Hematopoietic multipotent progenitor cell treated with erythropoietin and hydrocortisone succinate and interleukin-3 and kit ligand, for 8 days (in vitro differentiated cells): ENCODE results near the gene TPRA1.
"Not testable (repeated sequence)": the region's sequence is repeated elsewhere in the genome, so short reads cannot be mapped to it uniquely, and the experiment has no call there.

ENCODE experiments used
- DNase-seq: peaks from one replicate; pipeline ENCODE4 v3.0.0-alpha.2; 2015

TPRA1 gene

GRCh38 chr3:127615631-127616305 lies 25.2 kb upstream of the TPRA1 start:
- no peak for DNase-seq

GRCh38 chr3:127614928-127615589 lies 24.5 kb upstream of the TPRA1 start:
- no peak for DNase-seq

GRCh38 chr3:127613406-127613805 lies 22.9 kb upstream of the TPRA1 start:
- no peak for DNase-seq

- no peak for DNase-seq
Measured at GRCh38 chr3:127612966-127613365, 22.4 kb upstream of the TPRA1 start.

- no peak for DNase-seq
Measured at GRCh38 chr3:127611251-127611650, 20.7 kb upstream of the TPRA1 start.

- DNase-seq, result no peak
Measured at GRCh38 chr3:127610105-127610504, 19.6 kb upstream of the TPRA1 start.

GRCh38 chr3:127608362-127608718 lies 17.8 kb upstream of the TPRA1 start:
- no peak for DNase-seq

- no peak for DNase-seq
Measured at GRCh38 chr3:127607675-127608361, 17.3 kb upstream of the TPRA1 start.

GRCh38 chr3:127606981-127607595 lies 16.6 kb upstream of the TPRA1 start:
- no peak for DNase-seq

GRCh38 chr3:127606086-127606805 lies 15.7 kb upstream of the TPRA1 start:
- DNase-seq, result no peak

GRCh38 chr3:127605547-127605946 lies 15.0 kb upstream of the TPRA1 start:
- DNase-seq, result not testable (repeated sequence)

GRCh38 chr3:127604546-127605165 lies 14.1 kb upstream of the TPRA1 start:
- DNase-seq, result no peak

GRCh38 chr3:127604035-127604434 lies 13.5 kb upstream of the TPRA1 start:
- no peak for DNase-seq

GRCh38 chr3:127600749-127601456 lies 10.4 kb upstream of the TPRA1 start:
- DNase-seq, result no peak

- DNase-seq, result peak; percentile 17
Measured at GRCh38 chr3:127598841-127599570, 8.5 kb upstream of the TPRA1 start.

GRCh38 chr3:127597020-127597771 lies 6.7 kb upstream of the TPRA1 start:
- peak; percentile 44 for DNase-seq

GRCh38 chr3:127595303-127595702 lies 4.8 kb upstream of the TPRA1 start:
- no peak for DNase-seq

- DNase-seq, result peak; percentile 92
Measured at GRCh38 chr3:127593178-127593577, 2.6 kb upstream of the TPRA1 start.

- no peak for DNase-seq
Measured at GRCh38 chr3:127590282-127590592, 296 bp downstream of the TPRA1 start.

- no peak for DNase-seq
Measured at GRCh38 chr3:127589600-127590281, 792 bp downstream of the TPRA1 start.
